Measurements from ENCODE around the gene C1orf53. TPM values are rescaled to one million over a fixed set of nuclear protein-coding genes. Genes with fewer than 3 reads are reported as not detected.
A peak's percentile ranks its signal among the peaks of the same experiment; 100 is the strongest.
"Not testable (repeated sequence)": the region's sequence is repeated elsewhere in the genome, so short reads cannot be mapped to it uniquely, and the experiment has no call there.

C1orf53 gene
- total RNA-seq, 1 experiment from 2014 or later = 0.33 TPM

DNA sequence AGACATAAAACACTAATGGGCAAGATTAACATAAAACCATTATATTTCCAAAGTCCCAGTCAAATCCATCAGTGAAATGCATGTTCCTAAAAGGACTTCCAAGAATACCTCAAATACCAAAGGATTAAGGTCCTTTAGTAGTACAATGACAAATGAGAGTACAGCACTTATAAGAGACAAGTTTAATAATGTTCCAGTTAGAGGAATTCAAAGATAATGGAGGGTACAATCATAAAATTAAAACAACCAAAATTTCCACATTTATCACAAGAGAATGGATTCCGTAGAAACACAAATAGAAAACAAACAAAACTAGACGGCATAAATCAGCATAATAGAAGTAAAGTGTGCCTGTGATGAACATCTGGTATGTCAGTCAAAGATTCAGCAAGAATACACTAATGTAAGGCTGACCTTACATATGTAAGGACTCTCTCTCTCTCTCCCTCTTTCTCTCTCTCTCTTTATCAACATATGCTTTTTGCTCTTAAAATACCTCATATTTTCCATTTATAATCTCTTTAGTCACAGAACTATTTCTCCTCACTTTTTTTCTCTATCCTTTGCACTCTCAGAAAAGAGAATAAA lies 32.8 kb upstream of the C1orf53 start (continued):
- TF ChIP-seq, protein P1, sequence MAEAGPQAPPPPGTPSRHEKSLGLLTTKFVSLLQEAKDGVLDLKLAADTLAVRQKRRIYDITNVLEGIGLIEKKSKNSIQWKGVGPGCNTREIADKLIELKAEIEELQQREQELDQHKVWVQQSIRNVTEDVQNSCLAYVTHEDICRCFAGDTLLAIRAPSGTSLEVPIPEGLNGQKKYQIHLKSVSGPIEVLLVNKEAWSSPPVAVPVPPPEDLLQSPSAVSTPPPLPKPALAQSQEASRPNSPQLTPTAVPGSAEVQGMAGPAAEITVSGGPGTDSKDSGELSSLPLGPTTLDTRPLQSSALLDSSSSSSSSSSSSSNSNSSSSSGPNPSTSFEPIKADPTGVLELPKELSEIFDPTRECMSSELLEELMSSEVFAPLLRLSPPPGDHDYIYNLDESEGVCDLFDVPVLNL (CRISPR knock-in tag; IDR thresholded peaks at IDR 0.05; ENCODE audit: borderline replicate concordance, low read depth) = no peak
- TF ChIP-seq TP53 (CRISPR knock-in tag; IDR thresholded peaks at IDR 0.05) = no peak
- no peak for TF ChIP-seq NFYB (CRISPR knock-in tag; conservative IDR thresholded peaks at IDR 0.05; ENCODE audit: low read depth)

DNA sequence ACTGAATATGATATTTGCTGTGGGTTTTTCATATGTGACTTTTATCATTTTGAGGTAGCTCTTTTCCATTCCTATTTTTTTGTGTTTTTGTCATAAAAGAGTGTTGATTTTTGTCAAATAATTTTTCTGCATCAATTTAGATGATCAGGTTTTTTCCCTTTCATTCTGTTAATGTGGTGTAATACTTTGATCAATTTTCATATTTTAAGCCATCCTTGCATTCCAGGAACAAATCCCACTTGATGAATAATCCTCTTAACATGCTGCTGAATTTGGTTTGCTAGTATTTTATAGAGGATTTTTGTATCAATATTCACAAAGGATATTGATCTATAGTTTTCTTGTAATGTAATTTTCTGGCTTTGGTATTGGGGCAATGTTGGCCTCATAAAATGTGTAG lies 25.5 kb upstream of the C1orf53 start:
- TF ChIP-seq ZNF416 (CRISPR knock-in tag; IDR thresholded peaks at IDR 0.05) = no peak
- no peak for TF ChIP-seq OVOL2 (CRISPR knock-in tag; IDR thresholded peaks at IDR 0.05; ENCODE audit: borderline replicate concordance)
- TF ChIP-seq, protein P2, sequence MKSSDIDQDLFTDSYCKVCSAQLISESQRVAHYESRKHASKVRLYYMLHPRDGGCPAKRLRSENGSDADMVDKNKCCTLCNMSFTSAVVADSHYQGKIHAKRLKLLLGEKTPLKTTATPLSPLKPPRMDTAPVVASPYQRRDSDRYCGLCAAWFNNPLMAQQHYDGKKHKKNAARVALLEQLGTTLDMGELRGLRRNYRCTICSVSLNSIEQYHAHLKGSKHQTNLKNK (CRISPR knock-in tag; IDR thresholded peaks at IDR 0.05) = no peak
- no peak for TF ChIP-seq ELF4 (CRISPR knock-in tag; IDR thresholded peaks at IDR 0.05; ENCODE audit: low read depth)
- no peak for TF ChIP-seq FOXP1 (CRISPR knock-in tag; IDR thresholded peaks at IDR 0.05; ENCODE audit: borderline replicate concordance)
- TF ChIP-seq IRF2 (CRISPR knock-in tag; IDR thresholded peaks at IDR 0.05; ENCODE audit: borderline replicate concordance, low read depth) = no peak
- TF ChIP-seq, protein P3, sequence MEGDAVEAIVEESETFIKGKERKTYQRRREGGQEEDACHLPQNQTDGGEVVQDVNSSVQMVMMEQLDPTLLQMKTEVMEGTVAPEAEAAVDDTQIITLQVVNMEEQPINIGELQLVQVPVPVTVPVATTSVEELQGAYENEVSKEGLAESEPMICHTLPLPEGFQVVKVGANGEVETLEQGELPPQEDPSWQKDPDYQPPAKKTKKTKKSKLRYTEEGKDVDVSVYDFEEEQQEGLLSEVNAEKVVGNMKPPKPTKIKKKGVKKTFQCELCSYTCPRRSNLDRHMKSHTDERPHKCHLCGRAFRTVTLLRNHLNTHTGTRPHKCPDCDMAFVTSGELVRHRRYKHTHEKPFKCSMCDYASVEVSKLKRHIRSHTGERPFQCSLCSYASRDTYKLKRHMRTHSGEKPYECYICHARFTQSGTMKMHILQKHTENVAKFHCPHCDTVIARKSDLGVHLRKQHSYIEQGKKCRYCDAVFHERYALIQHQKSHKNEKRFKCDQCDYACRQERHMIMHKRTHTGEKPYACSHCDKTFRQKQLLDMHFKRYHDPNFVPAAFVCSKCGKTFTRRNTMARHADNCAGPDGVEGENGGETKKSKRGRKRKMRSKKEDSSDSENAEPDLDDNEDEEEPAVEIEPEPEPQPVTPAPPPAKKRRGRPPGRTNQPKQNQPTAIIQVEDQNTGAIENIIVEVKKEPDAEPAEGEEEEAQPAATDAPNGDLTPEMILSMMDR (IDR thresholded peaks at IDR 0.05) = no peak
- no peaks in the 10 kb centered on the region for H3K4me1 Mint-ChIP-seq
- ATAC-seq (no peak), DNase-seq (ENCODE audit: low spot score) (no peak)
- H3K4me3 Mint-ChIP-seq = no peak overlapping the region
- H3K27me3 Mint-ChIP-seq (ENCODE audit: low read depth) = no peaks in the 10 kb centered on the region
- CTCF ChIA-PET = no interaction called here
- no peak overlapping the region for H3K27ac Mint-ChIP-seq
- H3K9me3 Mint-ChIP-seq = peaks cover 32% of the 10 kb centered on the region
- peaks cover 9% of the 10 kb centered on the region for H3K36me3 Mint-ChIP-seq
- POLR2A ChIA-PET = no interaction called here

DNA sequence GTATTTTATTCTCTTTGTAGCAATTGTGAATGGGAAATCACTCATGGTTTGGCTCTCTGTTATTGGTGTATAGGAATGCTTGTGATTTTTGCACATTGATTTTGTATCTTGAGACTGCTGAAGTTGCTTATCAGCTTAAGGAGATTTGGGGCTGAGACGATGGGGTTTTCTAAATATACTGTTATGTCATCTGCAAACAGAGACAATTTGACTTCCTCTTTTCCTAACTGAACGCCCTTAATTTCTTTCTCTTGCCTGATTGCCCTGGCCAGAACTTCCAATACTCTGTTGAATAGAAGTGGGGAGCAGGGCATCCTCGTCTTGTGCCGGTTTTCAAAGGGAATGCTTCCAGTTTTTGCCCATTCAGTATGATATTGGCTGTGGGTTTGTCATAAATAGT lies 22.0 kb upstream of the C1orf53 start:
- H3K4me1 Mint-ChIP-seq; DNase-seq (ENCODE audit: low spot score); H3K27me3 Mint-ChIP-seq (ENCODE audit: low read depth); H3K27ac Mint-ChIP-seq; POLR2A ChIA-PET; CTCF ChIA-PET; H3K4me3 Mint-ChIP-seq; H3K36me3 Mint-ChIP-seq; ATAC-seq: not testable (repeated sequence)
- peaks cover 26% of the 10 kb centered on the region for H3K9me3 Mint-ChIP-seq

DNA sequence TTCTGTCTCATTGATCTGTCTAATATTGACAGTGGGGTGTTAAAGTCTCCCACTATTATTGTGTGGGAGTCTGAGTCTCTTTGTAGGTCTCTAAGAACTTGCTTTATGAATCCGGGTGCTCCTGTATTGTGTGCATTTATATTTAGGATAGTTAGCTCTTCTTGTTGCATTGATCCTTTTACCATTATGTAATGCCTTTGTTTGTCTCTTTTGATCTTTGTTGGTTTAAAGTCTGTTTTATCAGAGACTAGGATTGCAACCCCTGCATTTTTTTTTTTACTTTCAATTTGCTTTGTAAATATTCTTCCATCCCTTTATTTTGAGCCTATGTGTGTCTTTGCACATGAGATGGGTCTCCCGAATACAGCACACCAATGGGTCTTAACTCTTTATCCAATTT lies 20.2 kb upstream of the C1orf53 start:
- H3K4me3 Mint-ChIP-seq; ATAC-seq; H3K4me1 Mint-ChIP-seq; H3K27ac Mint-ChIP-seq; H3K27me3 Mint-ChIP-seq (ENCODE audit: low read depth); DNase-seq (ENCODE audit: low spot score); H3K36me3 Mint-ChIP-seq; POLR2A ChIA-PET; CTCF ChIA-PET: not testable (repeated sequence)
- peaks cover 15% of the 10 kb centered on the region for H3K9me3 Mint-ChIP-seq

DNA sequence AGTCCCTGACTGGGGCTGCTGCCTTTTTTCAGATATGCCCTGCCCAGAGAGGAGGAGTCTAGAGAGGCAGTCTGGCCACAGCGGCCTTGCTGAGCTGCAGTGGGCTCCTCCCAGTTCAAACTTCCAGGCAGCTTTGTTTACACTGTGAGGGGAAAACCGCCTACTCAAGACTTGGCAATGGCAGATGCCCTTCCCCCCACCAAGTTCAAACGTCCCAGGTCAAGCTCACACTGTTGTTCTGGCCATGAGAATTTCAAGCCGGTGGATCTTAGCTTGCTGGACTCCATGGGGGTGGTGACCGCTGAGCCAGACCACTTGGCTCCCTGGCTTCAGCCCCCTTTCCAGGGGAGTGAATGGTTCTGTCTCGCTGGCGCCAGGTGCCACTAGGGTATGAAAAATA lies 18.3 kb upstream of the C1orf53 start:
- DNase-seq (ENCODE audit: low spot score) (peak; percentile 22), ATAC-seq (peak; percentile 75)
- ChIA-PET POLR2A (no interaction called here), CTCF (interaction anchor here (1.3 kb wide), 1 partner anchor 15 kb away, joined by 6 read pairs; no protein-coding TSS in a partner anchor)
- Mint-ChIP-seq H3K4me3 (no peak overlapping the region), H3K9me3 (peaks cover 7% of the 10 kb centered on the region; the same call in 1 of the 2 replicates), H3K27me3 (ENCODE audit: low read depth) (no peaks in the 10 kb centered on the region), H3K27ac (no peak overlapping the region), H3K4me1 (peaks cover 7% of the 10 kb centered on the region), H3K36me3 (no peaks in the 10 kb centered on the region)
- TF ChIP-seq, protein P4, sequence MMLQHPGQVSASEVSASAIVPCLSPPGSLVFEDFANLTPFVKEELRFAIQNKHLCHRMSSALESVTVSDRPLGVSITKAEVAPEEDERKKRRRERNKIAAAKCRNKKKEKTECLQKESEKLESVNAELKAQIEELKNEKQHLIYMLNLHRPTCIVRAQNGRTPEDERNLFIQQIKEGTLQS (CRISPR knock-in tag; conservative IDR thresholded peaks at IDR 0.05) = no peak
- TF ChIP-seq ZNF416 (CRISPR knock-in tag; IDR thresholded peaks at IDR 0.05) = no peak
- TF ChIP-seq, protein P5, sequence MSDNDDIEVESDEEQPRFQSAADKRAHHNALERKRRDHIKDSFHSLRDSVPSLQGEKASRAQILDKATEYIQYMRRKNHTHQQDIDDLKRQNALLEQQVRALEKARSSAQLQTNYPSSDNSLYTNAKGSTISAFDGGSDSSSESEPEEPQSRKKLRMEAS (CRISPR knock-in tag; IDR thresholded peaks at IDR 0.05) = no peak
- no peak for TF ChIP-seq NFE2L1 (CRISPR knock-in tag; IDR thresholded peaks at IDR 0.05)
- TF ChIP-seq, protein P6, sequence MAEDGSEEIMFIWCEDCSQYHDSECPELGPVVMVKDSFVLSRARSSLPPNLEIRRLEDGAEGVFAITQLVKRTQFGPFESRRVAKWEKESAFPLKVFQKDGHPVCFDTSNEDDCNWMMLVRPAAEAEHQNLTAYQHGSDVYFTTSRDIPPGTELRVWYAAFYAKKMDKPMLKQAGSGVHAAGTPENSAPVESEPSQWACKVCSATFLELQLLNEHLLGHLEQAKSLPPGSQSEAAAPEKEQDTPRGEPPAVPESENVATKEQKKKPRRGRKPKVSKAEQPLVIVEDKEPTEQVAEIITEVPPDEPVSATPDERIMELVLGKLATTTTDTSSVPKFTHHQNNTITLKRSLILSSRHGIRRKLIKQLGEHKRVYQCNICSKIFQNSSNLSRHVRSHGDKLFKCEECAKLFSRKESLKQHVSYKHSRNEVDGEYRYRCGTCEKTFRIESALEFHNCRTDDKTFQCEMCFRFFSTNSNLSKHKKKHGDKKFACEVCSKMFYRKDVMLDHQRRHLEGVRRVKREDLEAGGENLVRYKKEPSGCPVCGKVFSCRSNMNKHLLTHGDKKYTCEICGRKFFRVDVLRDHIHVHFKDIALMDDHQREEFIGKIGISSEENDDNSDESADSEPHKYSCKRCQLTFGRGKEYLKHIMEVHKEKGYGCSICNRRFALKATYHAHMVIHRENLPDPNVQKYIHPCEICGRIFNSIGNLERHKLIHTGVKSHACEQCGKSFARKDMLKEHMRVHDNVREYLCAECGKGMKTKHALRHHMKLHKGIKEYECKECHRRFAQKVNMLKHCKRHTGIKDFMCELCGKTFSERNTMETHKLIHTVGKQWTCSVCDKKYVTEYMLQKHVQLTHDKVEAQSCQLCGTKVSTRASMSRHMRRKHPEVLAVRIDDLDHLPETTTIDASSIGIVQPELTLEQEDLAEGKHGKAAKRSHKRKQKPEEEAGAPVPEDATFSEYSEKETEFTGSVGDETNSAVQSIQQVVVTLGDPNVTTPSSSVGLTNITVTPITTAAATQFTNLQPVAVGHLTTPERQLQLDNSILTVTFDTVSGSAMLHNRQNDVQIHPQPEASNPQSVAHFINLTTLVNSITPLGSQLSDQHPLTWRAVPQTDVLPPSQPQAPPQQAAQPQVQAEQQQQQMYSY (CRISPR knock-in tag; IDR thresholded peaks at IDR 0.05) = no peak
- TF ChIP-seq, protein P7, sequence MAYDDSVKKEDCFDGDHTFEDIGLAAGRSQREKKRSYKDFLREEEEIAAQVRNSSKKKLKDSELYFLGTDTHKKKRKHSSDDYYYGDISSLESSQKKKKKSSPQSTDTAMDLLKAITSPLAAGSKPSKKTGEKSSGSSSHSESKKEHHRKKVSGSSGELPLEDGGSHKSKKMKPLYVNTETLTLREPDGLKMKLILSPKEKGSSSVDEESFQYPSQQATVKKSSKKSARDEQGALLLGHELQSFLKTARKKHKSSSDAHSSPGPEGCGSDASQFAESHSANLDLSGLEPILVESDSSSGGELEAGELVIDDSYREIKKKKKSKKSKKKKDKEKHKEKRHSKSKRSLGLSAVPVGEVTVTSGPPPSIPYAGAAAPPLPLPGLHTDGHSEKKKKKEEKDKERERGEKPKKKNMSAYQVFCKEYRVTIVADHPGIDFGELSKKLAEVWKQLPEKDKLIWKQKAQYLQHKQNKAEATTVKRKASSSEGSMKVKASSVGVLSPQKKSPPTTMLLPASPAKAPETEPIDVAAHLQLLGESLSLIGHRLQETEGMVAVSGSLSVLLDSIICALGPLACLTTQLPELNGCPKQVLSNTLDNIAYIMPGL (CRISPR knock-in tag; IDR thresholded peaks at IDR 0.05) = no peak
- TF ChIP-seq ZNF219 (CRISPR knock-in tag; IDR thresholded peaks at IDR 0.05; ENCODE audit: borderline replicate concordance) = no peak
- TF ChIP-seq IRF2 (CRISPR knock-in tag; IDR thresholded peaks at IDR 0.05; ENCODE audit: borderline replicate concordance, low read depth) = no peak
- TF ChIP-seq ZNF263 (CRISPR knock-in tag; IDR thresholded peaks at IDR 0.05; ENCODE audit: low read depth) = no peak

All from WTC11 (cell line).